Astrocyte (in vitro differentiated cells and primary cell): ENCODE data around the gene TK1. TPM values are rescaled to one million over a fixed set of nuclear protein-coding genes. Genes with fewer than 3 reads are reported as not detected.
A peak's percentile ranks its signal among the peaks of the same experiment; 100 is the strongest.

Source experiments
- DNase-seq: peaks from one replicate; pipeline ENCODE4 v3.0.0-alpha.2; 2010; ENCODE audit warnings: low read depth
- FAIRE-seq: peaks from 2 replicates; lab custom pipeline; 2011; peaks lifted over from hg19 to GRCh38; lab: Jason Lieb, UNC
- H2AFZ ChIP-seq: 2 replicates; pipeline ENCODE4 v1.6.0; 2012; ENCODE audit warnings: low read depth, low read length, inconsistent platforms
- H3K27ac ChIP-seq: 2 replicates; pipeline ENCODE4 v1.5.1; 2011; ENCODE audit warnings: low read depth, low read length, inconsistent platforms
- H3K27me3 ChIP-seq: 2 replicates; pipeline ENCODE4 v1.6.0; 2011; ENCODE audit warnings: low read length, inconsistent platforms; ENCODE audit not compliant: insufficient read depth
- H3K36me3 ChIP-seq: 2 replicates; pipeline ENCODE4 v1.5.1; 2011; ENCODE audit warnings: low read length, inconsistent platforms; ENCODE audit not compliant: insufficient read depth
- H3K4me1 ChIP-seq: 2 replicates; pipeline ENCODE4 v1.5.1; 2011; ENCODE audit warnings: low read length, inconsistent platforms; ENCODE audit not compliant: insufficient read depth
- H3K4me2 ChIP-seq: 2 replicates; pipeline ENCODE4 v1.6.0; 2012; ENCODE audit warnings: low read length, inconsistent platforms
- H3K4me3 ChIP-seq: 2 replicates; pipeline ENCODE4 v1.5.1; 2011; ENCODE audit warnings: low read depth, mild to moderate bottlenecking, low read length, inconsistent platforms; ENCODE audit not compliant: insufficient read depth
- H3K79me2 ChIP-seq: 2 replicates; pipeline ENCODE4 v1.6.0; 2012; ENCODE audit warnings: mild to moderate bottlenecking, low read length, inconsistent platforms; ENCODE audit not compliant: insufficient read depth
- H3K9ac ChIP-seq: 2 replicates; pipeline ENCODE4 v1.6.0; 2012; ENCODE audit warnings: mild to moderate bottlenecking, low read length, inconsistent platforms
- H3K9me3 ChIP-seq: 2 replicates; pipeline ENCODE4 v1.5.1; 2012; ENCODE audit warnings: low read depth, mild to moderate bottlenecking, low read length, inconsistent platforms; ENCODE audit not compliant: insufficient read depth
- H4K20me1 ChIP-seq: 2 replicates; pipeline ENCODE4 v1.6.0; 2012; ENCODE audit warnings: low read length, inconsistent platforms; ENCODE audit not compliant: insufficient read depth
- H3K27ac Mint-ChIP-seq: one replicate; pipeline ENCODE4 v1.8.0; 2021; ENCODE audit warnings: mild to moderate bottlenecking, mixed read lengths; ENCODE audit not compliant: unreplicated experiment
- H3K27me3 Mint-ChIP-seq: one replicate; pipeline ENCODE4 v1.8.0; 2021; ENCODE audit warnings: low read depth, mixed read lengths; ENCODE audit not compliant: unreplicated experiment
- H3K36me3 Mint-ChIP-seq: one replicate; pipeline ENCODE4 v1.8.0; 2021; ENCODE audit warnings: low read depth, mixed read lengths; ENCODE audit not compliant: unreplicated experiment
- H3K4me1 Mint-ChIP-seq: one replicate; pipeline ENCODE4 v1.8.0; 2021; ENCODE audit warnings: low read depth, mixed read lengths; ENCODE audit not compliant: unreplicated experiment
- H3K4me3 Mint-ChIP-seq: one replicate; pipeline ENCODE4 v1.8.0; 2021; ENCODE audit warnings: mild to moderate bottlenecking, moderate library complexity, mixed read lengths; ENCODE audit not compliant: unreplicated experiment
- H3K9me3 Mint-ChIP-seq: one replicate; pipeline ENCODE4 v1.8.0; 2021; ENCODE audit warnings: mild to moderate bottlenecking, mixed read lengths; ENCODE audit not compliant: unreplicated experiment
- CTCF ChIP-seq: IDR thresholded peaks from 2 replicates; pipeline ENCODE4 v1.5.1; 2011; ENCODE audit warnings: low read depth, mild to moderate bottlenecking, inconsistent platforms, low read length, moderate library complexity; ENCODE audit not compliant: insufficient read depth
- EZH2 ChIP-seq: IDR thresholded peaks from 2 replicates; pipeline ENCODE4 v1.6.1; 2012; ENCODE audit warnings: mild to moderate bottlenecking, low read length, inconsistent platforms; ENCODE audit not compliant: insufficient read depth
- total RNA-seq: library from RNA; stranded (reverse); gene quantifications from 2 replicates; pipeline ENCODE4 v1.2.1, GENCODE V29; 2021

Gene TK1
- total RNA-seq, 1 donor from 2014 or later: 7.5 TPM

GRCh38 chr17:78224231-78225087 is 37.6 kb upstream of the TK1 start:
- no peak for TF ChIP-seq EZH2
- TF ChIP-seq CTCF: no peak
- H3K27me3 ChIP-seq: no peaks in the 10 kb centered on the region
- Mint-ChIP-seq H3K27ac (no peak overlapping the region), H3K9me3 (no peaks in the 10 kb centered on the region), H3K27me3 (peaks cover 8% of the 10 kb centered on the region), H3K4me1 (no peaks in the 10 kb centered on the region), H3K4me3 (no peak overlapping the region), H3K36me3 (no peaks in the 10 kb centered on the region)
- FAIRE-seq: no peak
- H3K27ac ChIP-seq: no peak overlapping the region
- no peak overlapping the region for H3K4me3 ChIP-seq
- H3K9ac ChIP-seq: no peak overlapping the region
- H2AFZ ChIP-seq: peak overlapping the region; percentile 34
- H3K79me2 ChIP-seq: peaks cover 11% of the 10 kb centered on the region
- H3K4me2 ChIP-seq: no peak overlapping the region
- peaks cover 4% of the 10 kb centered on the region for H3K36me3 ChIP-seq
- DNase-seq: no peak
- H3K4me1 ChIP-seq: no peaks in the 10 kb centered on the region
- H4K20me1 ChIP-seq: no peaks in the 10 kb centered on the region
- H3K9me3 ChIP-seq: no peaks in the 10 kb centered on the region

- Mint-ChIP-seq H3K4me3 (no peak overlapping the region), H3K4me1 (no peaks in the 10 kb centered on the region), H3K36me3 (no peaks in the 10 kb centered on the region), H3K9me3 (no peaks in the 10 kb centered on the region), H3K27ac (no peak overlapping the region), H3K27me3 (peaks cover 8% of the 10 kb centered on the region)
- Histone ChIP-seq H3K36me3 (peaks cover 4% of the 10 kb centered on the region), H3K27ac (no peak overlapping the region), H2AFZ (no peak overlapping the region), H3K79me2 (peaks cover 16% of the 10 kb centered on the region), H3K9ac (no peak overlapping the region), H3K27me3 (no peaks in the 10 kb centered on the region), H4K20me1 (no peaks in the 10 kb centered on the region), H3K4me3 (no peak overlapping the region), H3K4me2 (no peak overlapping the region), H3K9me3 (no peaks in the 10 kb centered on the region), H3K4me1 (no peaks in the 10 kb centered on the region)
- TF ChIP-seq CTCF (no peak), EZH2 (no peak)
- DNase-seq: no peak
- no peak for FAIRE-seq
Observed at GRCh38 chr17:78223765-78224164, 36.9 kb upstream of the TK1 start.

GRCh38 chr17:78223061-78223460 is 36.2 kb upstream of the TK1 start:
- Histone ChIP-seq H3K27ac (no peak overlapping the region), H3K4me2 (no peak overlapping the region), H3K4me1 (no peaks in the 10 kb centered on the region), H3K9ac (no peak overlapping the region), H3K79me2 (peaks cover 16% of the 10 kb centered on the region), H4K20me1 (no peaks in the 10 kb centered on the region), H3K9me3 (no peaks in the 10 kb centered on the region), H2AFZ (no peak overlapping the region), H3K4me3 (no peak overlapping the region), H3K27me3 (no peaks in the 10 kb centered on the region), H3K36me3 (peaks cover 4% of the 10 kb centered on the region)
- DNase-seq (no peak), FAIRE-seq (no peak)
- Mint-ChIP-seq H3K4me3 (no peak overlapping the region), H3K9me3 (no peaks in the 10 kb centered on the region), H3K36me3 (no peaks in the 10 kb centered on the region), H3K27me3 (peaks cover 6% of the 10 kb centered on the region), H3K4me1 (no peaks in the 10 kb centered on the region), H3K27ac (no peak overlapping the region)
- no peak for TF ChIP-seq CTCF
- TF ChIP-seq EZH2: no peak
